Activated T-helper 2 cell treated with anti-CD3 and anti-CD28 coated beads, Interferon-gamma antibody, Interleukin-2, Interleukin-4, amounts not matched to agents 10 μg/mL and 5 μg/mL and 100 μg/mL, durations not matched to agents 14 hours and 24 hours and 36 hours (primary cell): Measurements from ENCODE around the gene ZNF699. TPM values are rescaled to one million over a fixed set of nuclear protein-coding genes. Genes with fewer than 3 reads are reported as not detected.
A peak's percentile ranks its signal among the peaks of the same experiment; 100 is the strongest.
"Not testable (repeated sequence)": the region's sequence is repeated elsewhere in the genome, so short reads cannot be mapped to it uniquely, and the experiment has no call there.

Source experiments
- DNase-seq: peaks from one replicate; pipeline ENCODE4 v3.0.0; 2021; ENCODE audit warnings: low spot score
- H3K27ac Mint-ChIP-seq: one replicate; pipeline ENCODE4 v1.8.0; 2021; ENCODE audit warnings: mixed read lengths
- H3K27me3 Mint-ChIP-seq: one replicate; pipeline ENCODE4 v1.8.0; 2021; ENCODE audit warnings: low read depth, mixed read lengths
- H3K36me3 Mint-ChIP-seq: one replicate; pipeline ENCODE4 v1.8.0; 2021; ENCODE audit warnings: low read depth, mixed read lengths
- H3K4me1 Mint-ChIP-seq: one replicate; pipeline ENCODE4 v1.8.0; 2021; ENCODE audit warnings: low read depth, mixed read lengths
- H3K4me3 Mint-ChIP-seq: one replicate; pipeline ENCODE4 v1.8.0; 2021; ENCODE audit warnings: low read depth, mild to moderate bottlenecking, moderate library complexity, mixed read lengths
- H3K9me3 Mint-ChIP-seq: one replicate; pipeline ENCODE4 v1.8.0; 2021; ENCODE audit warnings: mixed read lengths
- intact Hi-C: fragments of 100-400 bp; cut with micrococcal nuclease; formaldehyde crosslinking; loops from one replicate; pipeline ENCODE4 v1.15.1; 2023
- total RNA-seq: library from RNA; stranded (reverse); gene quantifications from 2 replicates; pipeline ENCODE4 v1.2.3, GENCODE V29; 2022

Gene ZNF699
- total RNA-seq, 1 donor from 2014 or later = 4.4 TPM

DNA sequence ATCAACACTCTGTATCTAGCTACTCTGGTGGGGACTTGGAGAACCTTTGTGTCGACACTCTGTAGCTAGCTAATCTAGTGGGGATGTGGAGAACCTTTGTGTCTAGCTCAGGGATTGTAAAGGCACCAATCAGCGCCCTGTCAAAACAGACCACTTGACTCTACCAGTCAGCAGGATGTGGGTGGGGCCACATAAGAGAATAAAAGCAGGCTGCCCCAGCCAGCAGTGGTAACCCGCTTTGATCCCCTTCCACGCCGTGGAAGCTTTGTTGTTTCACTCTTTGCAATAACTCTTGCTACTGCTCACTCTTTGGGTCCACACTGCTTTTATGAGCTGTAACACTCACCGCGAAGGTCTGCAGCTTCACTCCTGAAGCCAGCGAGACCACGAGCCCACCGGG is 12.6 kb upstream of the ZNF699 start:
- DNase-seq, H3K27me3 Mint-ChIP-seq, intact Hi-C loops, H3K27ac Mint-ChIP-seq: not testable (repeated sequence)
- Mint-ChIP-seq H3K4me3 (peak overlapping the region; percentile 35), H3K36me3 (peaks cover 25% of the 10 kb centered on the region), H3K9me3 (peaks cover 50% of the 10 kb centered on the region), H3K4me1 (peaks cover 12% of the 10 kb centered on the region)

GRCh38 chr19:9321756-9322155 is 12.1 kb upstream of the ZNF699 start:
- H3K4me1 Mint-ChIP-seq = peaks cover 12% of the 10 kb centered on the region
- intact Hi-C loops, H3K4me3 Mint-ChIP-seq: not testable (repeated sequence)

GRCh38 chr19:9321338-9321737 is 11.7 kb upstream of the ZNF699 start:
- intact Hi-C loops = no loop called here
- peaks cover 24% of the 10 kb centered on the region for H3K36me3 Mint-ChIP-seq
- no peaks in the 10 kb centered on the region for H3K27me3 Mint-ChIP-seq
- no peak overlapping the region for H3K27ac Mint-ChIP-seq
- peaks cover 12% of the 10 kb centered on the region for H3K4me1 Mint-ChIP-seq
- no peak for DNase-seq
- peaks cover 49% of the 10 kb centered on the region for H3K9me3 Mint-ChIP-seq
- H3K4me3 Mint-ChIP-seq = no peak overlapping the region

More at GRCh38 chr19:9321756-9322155, 12.1 kb upstream of the ZNF699 start:
- H3K27me3 Mint-ChIP-seq, DNase-seq, H3K27ac Mint-ChIP-seq: not testable (repeated sequence)
- Mint-ChIP-seq H3K36me3 (peaks cover 25% of the 10 kb centered on the region), H3K9me3 (peaks cover 51% of the 10 kb centered on the region)

- H3K36me3 Mint-ChIP-seq = no peaks in the 10 kb centered on the region
- H3K27me3 Mint-ChIP-seq = no peaks in the 10 kb centered on the region
- DNase-seq = no peak
- no peak overlapping the region for H3K27ac Mint-ChIP-seq
- H3K4me3 Mint-ChIP-seq = no peak overlapping the region
- intact Hi-C loops = loop anchor here (2.0 to 5.0 kb wide), 2 partner anchors 171 to 477 kb away; partner anchors contain the start of gene ZNF317
- peaks cover 3% of the 10 kb centered on the region for H3K4me1 Mint-ChIP-seq
- H3K9me3 Mint-ChIP-seq = peaks cover 48% of the 10 kb centered on the region
These were observed 4.1 kb upstream of the ZNF699 start for GRCh38 chr19:9313756-9314155.

- H3K27ac Mint-ChIP-seq = peak overlapping the region; percentile 85
- H3K4me1 Mint-ChIP-seq = peaks cover 12% of the 10 kb centered on the region
- H3K36me3 Mint-ChIP-seq = peaks cover 11% of the 10 kb centered on the region
- intact Hi-C loops = loop anchor here (1.0 to 5.0 kb wide), 5 partner anchors 14 to 458 kb away; partner anchors contain the start of genes ZNF266, ZNF317, ZNF426 and ZNF559
- peak overlapping the region; percentile 79 for H3K4me3 Mint-ChIP-seq
- no peak for DNase-seq
- peaks cover 39% of the 10 kb centered on the region for H3K9me3 Mint-ChIP-seq
- H3K27me3 Mint-ChIP-seq = no peaks in the 10 kb centered on the region
These were observed 372 bp upstream of the ZNF699 start for GRCh38 chr19:9309974-9310446.

DNA sequence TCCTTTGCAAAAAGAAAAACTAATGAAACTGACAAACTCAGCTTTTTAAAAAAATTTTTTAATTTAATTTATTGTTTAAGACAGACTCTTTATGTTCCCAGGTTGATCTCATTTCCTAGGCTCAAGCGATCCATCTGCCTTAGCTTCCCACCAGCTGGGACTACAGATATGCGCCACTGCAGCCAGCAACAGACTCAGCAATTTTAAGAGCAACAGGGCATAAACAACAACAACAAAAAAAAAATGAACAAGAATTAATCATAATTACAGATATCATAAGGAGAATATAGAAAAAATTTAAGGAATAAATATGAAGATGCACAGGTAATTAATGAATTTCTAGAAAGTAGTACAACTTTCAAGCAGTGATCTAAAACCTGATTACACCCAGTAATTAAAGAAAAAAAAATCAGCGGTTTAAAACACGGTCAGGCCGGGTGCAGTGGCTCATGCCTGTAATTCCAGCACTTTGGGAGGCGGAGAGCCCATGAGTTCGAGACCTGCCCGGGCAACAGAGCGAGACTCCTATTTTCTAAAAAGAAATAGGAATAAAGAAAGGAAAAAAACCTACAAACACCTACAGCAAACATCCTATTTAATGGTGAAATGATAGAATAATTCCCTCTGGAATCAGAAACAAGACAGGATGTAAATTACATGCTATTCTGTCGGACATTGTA is 1.4 kb downstream of the ZNF699 start:
- DNase-seq = no peak
- peak overlapping the region; percentile 89 for H3K27ac Mint-ChIP-seq
- peak overlapping the region; percentile 79 for H3K4me3 Mint-ChIP-seq
- H3K27me3 Mint-ChIP-seq = no peaks in the 10 kb centered on the region
- peaks cover 29% of the 10 kb centered on the region for H3K36me3 Mint-ChIP-seq
- intact Hi-C loops = no loop called here
- H3K4me1 Mint-ChIP-seq = peaks cover 12% of the 10 kb centered on the region
- H3K9me3 Mint-ChIP-seq = peaks cover 30% of the 10 kb centered on the region

GRCh38 chr19:9306443-9306842 is 3.2 kb downstream of the ZNF699 start:
- H3K27ac Mint-ChIP-seq = no peak overlapping the region
- no peak for DNase-seq
- peaks cover 47% of the 10 kb centered on the region for H3K36me3 Mint-ChIP-seq
- no peak overlapping the region for H3K4me3 Mint-ChIP-seq
- peaks cover 33% of the 10 kb centered on the region for H3K9me3 Mint-ChIP-seq
- peaks cover 12% of the 10 kb centered on the region for H3K4me1 Mint-ChIP-seq
- H3K27me3 Mint-ChIP-seq = no peaks in the 10 kb centered on the region
- intact Hi-C loops = no loop called here

DNA sequence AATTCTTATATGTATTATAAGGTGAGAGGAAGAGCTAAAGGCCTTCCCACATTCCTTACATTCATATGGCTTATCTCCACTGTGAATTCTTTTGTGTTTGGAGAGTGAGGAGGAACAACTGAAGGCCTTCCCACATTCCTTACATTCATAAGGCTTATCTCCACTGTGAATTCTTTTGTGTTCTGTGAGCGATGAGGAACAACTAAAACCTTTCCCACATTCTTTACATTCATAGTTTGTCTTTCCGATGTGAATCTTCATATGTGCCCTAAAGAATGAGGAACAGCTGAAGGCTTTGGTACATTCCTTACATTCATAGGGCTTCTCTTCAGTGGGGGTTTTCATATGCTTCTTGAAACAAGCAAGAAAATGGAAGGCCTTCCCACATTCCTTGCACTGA is 13.3 kb downstream of the ZNF699 start:
- intact Hi-C loops = no loop called here
- DNase-seq = no peak
- Mint-ChIP-seq H3K27ac (no peak overlapping the region), H3K27me3 (no peaks in the 10 kb centered on the region), H3K4me3 (no peak overlapping the region), H3K4me1 (no peaks in the 10 kb centered on the region), H3K36me3 (peaks cover 87% of the 10 kb centered on the region), H3K9me3 (peaks cover 77% of the 10 kb centered on the region)

GRCh38 chr19:9295411-9295849 is 14.2 kb downstream of the ZNF699 start:
- Mint-ChIP-seq H3K27me3 (no peaks in the 10 kb centered on the region), H3K36me3 (peaks cover 81% of the 10 kb centered on the region), H3K4me1 (no peaks in the 10 kb centered on the region), H3K9me3 (peaks cover 72% of the 10 kb centered on the region), H3K4me3 (no peak overlapping the region), H3K27ac (no peak overlapping the region)
- intact Hi-C loops = no loop called here
- DNase-seq = no peak

GRCh38 chr19:9289231-9289884 is 20.3 kb downstream of the ZNF699 start:
- Mint-ChIP-seq H3K27me3 (no peaks in the 10 kb centered on the region), H3K4me1 (no peaks in the 10 kb centered on the region), H3K36me3 (peaks cover 29% of the 10 kb centered on the region), H3K9me3 (peaks cover 61% of the 10 kb centered on the region), H3K27ac (no peak overlapping the region), H3K4me3 (no peak overlapping the region)
- intact Hi-C loops = no loop called here
- DNase-seq = no peak

DNA sequence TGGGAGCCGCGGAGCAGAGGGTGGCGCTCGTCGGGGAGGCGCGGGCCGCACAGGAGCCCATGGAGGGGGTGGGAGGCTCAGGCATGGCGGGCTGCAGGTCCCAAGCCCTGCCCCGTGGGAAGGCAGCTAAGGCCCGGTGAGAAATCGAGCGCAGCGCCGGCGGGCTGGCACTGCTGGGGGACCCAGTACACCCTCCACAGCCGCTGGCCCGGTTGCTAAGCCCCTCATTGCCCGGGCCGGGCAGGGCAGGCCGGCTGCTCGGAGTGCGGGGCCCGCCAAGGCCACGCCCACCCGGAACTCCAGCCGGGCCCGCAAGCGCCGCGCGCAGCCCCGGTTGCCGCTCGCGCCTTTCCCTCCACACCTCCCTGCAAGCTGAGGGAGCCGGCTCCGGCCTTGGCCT is 26.2 kb downstream of the ZNF699 start:
- DNase-seq, H3K27ac Mint-ChIP-seq, intact Hi-C loops, H3K4me1 Mint-ChIP-seq, H3K27me3 Mint-ChIP-seq, H3K4me3 Mint-ChIP-seq, H3K36me3 Mint-ChIP-seq: not testable (repeated sequence)
- H3K9me3 Mint-ChIP-seq = peaks cover 60% of the 10 kb centered on the region

DNA sequence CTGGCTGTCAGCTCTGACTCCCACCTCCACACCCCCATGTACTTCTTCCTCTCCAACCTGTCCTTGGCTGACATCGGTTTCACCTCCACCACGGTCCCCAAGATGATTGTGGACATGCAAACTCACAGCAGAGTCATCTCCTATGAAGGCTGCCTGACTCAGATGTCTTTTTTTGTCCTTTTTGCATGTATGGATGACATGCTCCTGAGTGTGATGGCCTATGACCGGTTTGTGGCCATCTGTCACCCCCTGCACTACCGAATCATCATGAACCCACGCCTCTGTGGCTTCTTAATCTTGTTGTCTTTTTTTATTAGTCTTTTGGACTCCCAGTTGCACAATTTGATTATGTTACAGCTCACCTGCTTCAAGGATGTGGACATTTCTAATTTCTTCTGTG is 58.4 kb downstream of the ZNF699 start:
- H3K9me3 Mint-ChIP-seq = peaks cover 48% of the 10 kb centered on the region
- DNase-seq = no peak
- no peaks in the 10 kb centered on the region for H3K4me1 Mint-ChIP-seq
- H3K36me3 Mint-ChIP-seq = no peaks in the 10 kb centered on the region
- no peaks in the 10 kb centered on the region for H3K27me3 Mint-ChIP-seq
- intact Hi-C loops = no loop called here
- no peak overlapping the region for H3K27ac Mint-ChIP-seq
- H3K4me3 Mint-ChIP-seq = no peak overlapping the region

- Mint-ChIP-seq H3K36me3 (no peaks in the 10 kb centered on the region), H3K27me3 (no peaks in the 10 kb centered on the region), H3K4me1 (no peaks in the 10 kb centered on the region), H3K9me3 (peaks cover 47% of the 10 kb centered on the region), H3K4me3 (no peak within 1 kb of the TSS), H3K27ac (no peak within 1 kb of the TSS)
- no peak for DNase-seq
- intact Hi-C loops = no loop called here
These were observed 59.0 kb downstream of the ZNF699 start, which contains the start of gene OR7E24 for GRCh38 chr19:9250630-9251029. OR7E24 (plus strand) TSS chr19:9250930; CDS start chr19:9251044, 114 bp downstream.
